ENCODE measurements around the gene ACOT11. TPM values are rescaled to one million over a fixed set of nuclear protein-coding genes. Genes with fewer than 3 reads are reported as not detected.

The ACOT11 gene
- total and polyA plus RNA-seq, 2 of the 13 experiments (the other 11 are each of a cell fraction or from before 2014, with no cell fraction given) = 2.6 to 3.3 TPM

DNA sequence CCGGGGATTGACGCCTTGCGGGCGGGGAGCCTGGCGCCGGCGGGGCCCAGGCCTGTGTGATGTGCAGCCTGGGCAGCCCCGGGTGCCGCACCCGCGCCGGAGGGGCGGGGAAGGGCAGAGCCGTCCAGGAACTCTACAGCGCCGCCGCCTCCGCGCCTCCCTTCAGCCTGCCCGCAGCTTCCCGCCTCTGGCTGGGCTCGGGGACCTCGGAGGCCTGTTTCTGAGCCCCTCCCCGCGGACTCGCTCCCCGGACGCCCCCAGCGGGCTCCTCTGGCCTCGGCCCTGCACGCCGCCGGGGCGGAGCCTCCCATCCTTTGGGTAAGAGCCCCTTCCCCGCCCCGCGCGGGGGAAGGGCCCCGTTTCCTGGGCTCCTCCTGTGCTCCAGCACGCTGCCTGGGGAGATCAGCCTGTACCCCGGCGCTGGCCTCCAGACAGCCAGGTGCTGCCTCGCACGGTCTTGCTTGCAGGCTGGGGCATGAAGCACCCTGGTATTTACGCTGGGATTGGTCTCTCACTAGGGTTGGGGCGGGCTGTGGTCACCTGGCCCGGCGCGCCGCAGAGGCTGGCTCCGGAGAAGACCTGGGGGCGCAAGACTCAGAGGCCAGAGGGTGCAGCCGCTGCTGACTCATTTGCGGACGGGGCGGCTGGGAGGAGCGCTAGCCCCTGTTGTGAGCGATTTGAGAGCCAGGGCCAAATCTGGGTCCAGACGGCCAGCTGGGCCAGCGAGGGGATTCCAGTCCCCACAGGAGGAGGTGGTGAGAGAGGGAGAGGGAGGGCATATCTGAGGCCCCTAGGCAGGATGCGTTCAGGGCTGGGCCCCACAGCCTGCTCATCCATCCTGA lies 5.7 kb upstream of the ACOT11 start (continued):
- TF ChIP-seq, protein P1, sequence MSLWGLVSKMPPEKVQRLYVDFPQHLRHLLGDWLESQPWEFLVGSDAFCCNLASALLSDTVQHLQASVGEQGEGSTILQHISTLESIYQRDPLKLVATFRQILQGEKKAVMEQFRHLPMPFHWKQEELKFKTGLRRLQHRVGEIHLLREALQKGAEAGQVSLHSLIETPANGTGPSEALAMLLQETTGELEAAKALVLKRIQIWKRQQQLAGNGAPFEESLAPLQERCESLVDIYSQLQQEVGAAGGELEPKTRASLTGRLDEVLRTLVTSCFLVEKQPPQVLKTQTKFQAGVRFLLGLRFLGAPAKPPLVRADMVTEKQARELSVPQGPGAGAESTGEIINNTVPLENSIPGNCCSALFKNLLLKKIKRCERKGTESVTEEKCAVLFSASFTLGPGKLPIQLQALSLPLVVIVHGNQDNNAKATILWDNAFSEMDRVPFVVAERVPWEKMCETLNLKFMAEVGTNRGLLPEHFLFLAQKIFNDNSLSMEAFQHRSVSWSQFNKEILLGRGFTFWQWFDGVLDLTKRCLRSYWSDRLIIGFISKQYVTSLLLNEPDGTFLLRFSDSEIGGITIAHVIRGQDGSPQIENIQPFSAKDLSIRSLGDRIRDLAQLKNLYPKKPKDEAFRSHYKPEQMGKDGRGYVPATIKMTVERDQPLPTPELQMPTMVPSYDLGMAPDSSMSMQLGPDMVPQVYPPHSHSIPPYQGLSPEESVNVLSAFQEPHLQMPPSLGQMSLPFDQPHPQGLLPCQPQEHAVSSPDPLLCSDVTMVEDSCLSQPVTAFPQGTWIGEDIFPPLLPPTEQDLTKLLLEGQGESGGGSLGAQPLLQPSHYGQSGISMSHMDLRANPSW (CRISPR knock-in tag; IDR thresholded peaks at IDR 0.05; ENCODE audit: borderline replicate concordance) = no peak; the same call in 1 of the 2 replicates
- TF ChIP-seq MYNN (CRISPR knock-in tag; IDR thresholded peaks at IDR 0.05; ENCODE audit: low read depth) (no peak), TGIF2 (CRISPR knock-in tag; IDR thresholded peaks at IDR 0.05) (no peak), NONO (IDR thresholded peaks at IDR 0.05) (no peak), NONO (CRISPR knock-in tag; conservative IDR thresholded peaks at IDR 0.05) (peak; percentile 82; the same call in 1 of the 2 replicates), ZFP37 (CRISPR knock-in tag; IDR thresholded peaks at IDR 0.05; ENCODE audit: borderline replicate concordance) (no peak), ZNF160 (CRISPR knock-in tag; IDR thresholded peaks at IDR 0.05) (peak; percentile 81), ZNF432 (CRISPR knock-in tag; IDR thresholded peaks at IDR 0.05; ENCODE audit: borderline replicate concordance) (no peak), ZNF501 (CRISPR knock-in tag; IDR thresholded peaks at IDR 0.05) (no peak; the same call in 1 of the 2 replicates), HOXA5 (CRISPR knock-in tag; IDR thresholded peaks at IDR 0.05) (peak; percentile 80; the same call in 1 of the 2 replicates), FIP1L1 (IDR thresholded peaks at IDR 0.05; ENCODE audit: borderline replicate concordance, insufficient read depth, low read depth, low read length) (no peak), STAT5B (CRISPR knock-in tag; IDR thresholded peaks at IDR 0.05) (no peak), HIVEP1 (CRISPR knock-in tag; IDR thresholded peaks at IDR 0.05) (0 out of 2 replicates have a peak, but pooled peaks have one; percentile 50)
- TF ChIP-seq, protein P2, sequence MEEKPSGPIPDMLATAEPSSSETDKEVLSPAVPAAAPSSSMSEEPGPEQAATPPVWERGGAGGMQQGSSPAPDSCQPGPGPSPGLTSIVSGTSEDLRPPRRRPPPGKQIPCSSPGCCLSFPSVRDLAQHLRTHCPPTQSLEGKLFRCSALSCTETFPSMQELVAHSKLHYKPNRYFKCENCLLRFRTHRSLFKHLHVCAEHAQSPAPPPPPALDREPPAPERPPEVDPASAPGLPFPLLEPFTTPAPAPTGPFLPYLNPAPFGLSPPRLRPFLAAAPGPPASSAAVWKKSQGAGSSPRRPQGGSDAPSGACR (CRISPR knock-in tag; IDR thresholded peaks at IDR 0.05) = no peak
- TF ChIP-seq, protein P3, sequence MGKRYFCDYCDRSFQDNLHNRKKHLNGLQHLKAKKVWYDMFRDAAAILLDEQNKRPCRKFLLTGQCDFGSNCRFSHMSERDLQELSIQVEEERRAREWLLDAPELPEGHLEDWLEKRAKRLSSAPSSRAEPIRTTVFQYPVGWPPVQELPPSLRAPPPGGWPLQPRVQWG (CRISPR knock-in tag; IDR thresholded peaks at IDR 0.05; ENCODE audit: borderline replicate concordance, low read depth) = no peak
- TF ChIP-seq, protein P4, sequence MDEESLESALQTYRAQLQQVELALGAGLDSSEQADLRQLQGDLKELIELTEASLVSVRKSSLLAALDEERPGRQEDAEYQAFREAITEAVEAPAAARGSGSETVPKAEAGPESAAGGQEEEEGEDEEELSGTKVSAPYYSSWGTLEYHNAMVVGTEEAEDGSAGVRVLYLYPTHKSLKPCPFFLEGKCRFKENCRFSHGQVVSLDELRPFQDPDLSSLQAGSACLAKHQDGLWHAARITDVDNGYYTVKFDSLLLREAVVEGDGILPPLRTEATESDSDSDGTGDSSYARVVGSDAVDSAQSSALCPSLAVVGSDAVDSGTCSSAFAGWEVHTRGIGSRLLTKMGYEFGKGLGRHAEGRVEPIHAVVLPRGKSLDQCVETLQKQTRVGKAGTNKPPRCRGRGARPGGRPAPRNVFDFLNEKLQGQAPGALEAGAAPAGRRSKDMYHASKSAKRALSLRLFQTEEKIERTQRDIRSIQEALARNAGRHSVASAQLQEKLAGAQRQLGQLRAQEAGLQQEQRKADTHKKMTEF (CRISPR knock-in tag; IDR thresholded peaks at IDR 0.05) = peak; percentile 86
- TF ChIP-seq, protein P5, sequence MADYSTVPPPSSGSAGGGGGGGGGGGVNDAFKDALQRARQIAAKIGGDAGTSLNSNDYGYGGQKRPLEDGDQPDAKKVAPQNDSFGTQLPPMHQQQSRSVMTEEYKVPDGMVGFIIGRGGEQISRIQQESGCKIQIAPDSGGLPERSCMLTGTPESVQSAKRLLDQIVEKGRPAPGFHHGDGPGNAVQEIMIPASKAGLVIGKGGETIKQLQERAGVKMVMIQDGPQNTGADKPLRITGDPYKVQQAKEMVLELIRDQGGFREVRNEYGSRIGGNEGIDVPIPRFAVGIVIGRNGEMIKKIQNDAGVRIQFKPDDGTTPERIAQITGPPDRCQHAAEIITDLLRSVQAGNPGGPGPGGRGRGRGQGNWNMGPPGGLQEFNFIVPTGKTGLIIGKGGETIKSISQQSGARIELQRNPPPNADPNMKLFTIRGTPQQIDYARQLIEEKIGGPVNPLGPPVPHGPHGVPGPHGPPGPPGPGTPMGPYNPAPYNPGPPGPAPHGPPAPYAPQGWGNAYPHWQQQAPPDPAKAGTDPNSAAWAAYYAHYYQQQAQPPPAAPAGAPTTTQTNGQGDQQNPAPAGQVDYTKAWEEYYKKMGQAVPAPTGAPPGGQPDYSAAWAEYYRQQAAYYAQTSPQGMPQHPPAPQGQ (CRISPR knock-in tag; IDR thresholded peaks at IDR 0.05; ENCODE audit: borderline replicate concordance) = no peak
- TF ChIP-seq, protein P6, sequence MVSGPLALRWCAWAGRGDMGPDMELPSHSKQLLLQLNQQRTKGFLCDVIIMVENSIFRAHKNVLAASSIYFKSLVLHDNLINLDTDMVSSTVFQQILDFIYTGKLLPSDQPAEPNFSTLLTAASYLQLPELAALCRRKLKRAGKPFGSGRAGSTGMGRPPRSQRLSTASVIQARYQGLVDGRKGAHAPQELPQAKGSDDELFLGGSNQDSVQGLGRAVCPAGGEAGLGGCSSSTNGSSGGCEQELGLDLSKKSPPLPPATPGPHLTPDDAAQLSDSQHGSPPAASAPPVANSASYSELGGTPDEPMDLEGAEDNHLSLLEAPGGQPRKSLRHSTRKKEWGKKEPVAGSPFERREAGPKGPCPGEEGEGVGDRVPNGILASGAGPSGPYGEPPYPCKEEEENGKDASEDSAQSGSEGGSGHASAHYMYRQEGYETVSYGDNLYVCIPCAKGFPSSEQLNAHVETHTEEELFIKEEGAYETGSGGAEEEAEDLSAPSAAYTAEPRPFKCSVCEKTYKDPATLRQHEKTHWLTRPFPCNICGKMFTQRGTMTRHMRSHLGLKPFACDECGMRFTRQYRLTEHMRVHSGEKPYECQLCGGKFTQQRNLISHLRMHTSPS (CRISPR knock-in tag; IDR thresholded peaks at IDR 0.05; ENCODE audit: low read depth) = peak; percentile 56

Data from HepG2 (cell line).